ENCODE results near the gene DHRS1.

DNA sequence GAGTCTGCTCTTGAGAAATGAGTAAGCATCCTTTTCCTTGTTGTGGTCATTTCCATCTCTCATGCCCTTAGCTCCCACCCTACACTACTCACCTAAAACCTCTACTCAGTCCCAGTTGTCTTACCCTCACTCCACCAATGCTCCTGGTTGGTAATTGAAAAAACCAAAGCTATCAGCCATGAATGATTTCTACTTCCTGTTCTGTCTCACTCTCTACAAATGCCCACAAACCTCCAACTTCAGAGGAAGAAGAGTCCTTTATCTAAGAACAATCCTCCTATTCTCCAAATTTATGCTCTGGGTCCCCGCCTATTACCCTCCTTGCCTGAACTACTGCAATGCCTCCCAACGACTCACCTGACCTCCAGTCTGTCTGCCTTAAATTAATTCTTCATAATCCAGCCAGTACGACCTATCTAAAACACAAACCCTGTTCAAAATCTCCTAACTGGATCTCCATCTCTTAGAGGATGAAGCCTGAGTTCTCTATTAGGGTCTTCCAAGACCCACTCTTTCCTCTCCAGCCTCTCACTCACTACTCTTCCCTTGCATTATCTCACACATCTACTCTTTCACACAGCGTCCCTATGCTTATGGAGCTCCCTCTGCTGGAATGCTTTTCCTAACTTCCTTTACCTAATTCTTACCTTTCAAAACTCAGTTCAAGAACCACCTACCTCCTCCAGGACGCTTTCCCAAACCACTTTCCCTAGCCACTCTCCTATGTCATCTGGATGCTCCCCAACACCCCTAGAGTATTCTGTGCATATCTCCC, 2.2 kb downstream of the DHRS1 start:
- TF ChIP-seq, protein P1, sequence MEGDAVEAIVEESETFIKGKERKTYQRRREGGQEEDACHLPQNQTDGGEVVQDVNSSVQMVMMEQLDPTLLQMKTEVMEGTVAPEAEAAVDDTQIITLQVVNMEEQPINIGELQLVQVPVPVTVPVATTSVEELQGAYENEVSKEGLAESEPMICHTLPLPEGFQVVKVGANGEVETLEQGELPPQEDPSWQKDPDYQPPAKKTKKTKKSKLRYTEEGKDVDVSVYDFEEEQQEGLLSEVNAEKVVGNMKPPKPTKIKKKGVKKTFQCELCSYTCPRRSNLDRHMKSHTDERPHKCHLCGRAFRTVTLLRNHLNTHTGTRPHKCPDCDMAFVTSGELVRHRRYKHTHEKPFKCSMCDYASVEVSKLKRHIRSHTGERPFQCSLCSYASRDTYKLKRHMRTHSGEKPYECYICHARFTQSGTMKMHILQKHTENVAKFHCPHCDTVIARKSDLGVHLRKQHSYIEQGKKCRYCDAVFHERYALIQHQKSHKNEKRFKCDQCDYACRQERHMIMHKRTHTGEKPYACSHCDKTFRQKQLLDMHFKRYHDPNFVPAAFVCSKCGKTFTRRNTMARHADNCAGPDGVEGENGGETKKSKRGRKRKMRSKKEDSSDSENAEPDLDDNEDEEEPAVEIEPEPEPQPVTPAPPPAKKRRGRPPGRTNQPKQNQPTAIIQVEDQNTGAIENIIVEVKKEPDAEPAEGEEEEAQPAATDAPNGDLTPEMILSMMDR (IDR thresholded peaks at IDR 0.05; ENCODE audit: low read depth, low read length), result peak; percentile 18
- TF ChIP-seq, protein P2, sequence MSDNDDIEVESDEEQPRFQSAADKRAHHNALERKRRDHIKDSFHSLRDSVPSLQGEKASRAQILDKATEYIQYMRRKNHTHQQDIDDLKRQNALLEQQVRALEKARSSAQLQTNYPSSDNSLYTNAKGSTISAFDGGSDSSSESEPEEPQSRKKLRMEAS (IDR thresholded peaks at IDR 0.05; ENCODE audit: low read depth, low read length), result no peak
- no peak for TF ChIP-seq POLR2A (IDR thresholded peaks at IDR 0.05; ENCODE audit: extremely low read depth, insufficient read length)
